Measurements from ENCODE around the gene FMNL1.

FMNL1 gene

GRCh38 chr17:45189009-45189408 is 32.7 kb upstream of the FMNL1 start:
- H3K4me3 ChIP-seq (replicated peaks; ENCODE audit: insufficient read depth, low read length): no peak overlapping the region
- H3K27ac ChIP-seq (replicated peaks): no peak overlapping the region
- DNase-seq (ENCODE audit: low read depth in 1 of 2, low spot score in 1 of 2): no peak
- H3K27me3 ChIP-seq (ENCODE audit: insufficient read depth, poor library complexity, severe bottlenecking): no peaks in the 10 kb centered on the region
- TF ChIP-seq CTCF (IDR thresholded peaks at IDR 0.05; ENCODE audit: insufficient read depth, low read length): no peak
- TF ChIP-seq REST (IDR thresholded peaks at IDR 0.05; ENCODE audit: insufficient replicate concordance, low read depth): no peak
- TF ChIP-seq POLR2AphosphoS5 (IDR thresholded peaks at IDR 0.05; ENCODE audit: low read depth): no peak
- TF ChIP-seq SPI1 (IDR thresholded peaks at IDR 0.05; ENCODE audit: borderline replicate concordance, low read depth): no peak
- TF ChIP-seq GABPA (IDR thresholded peaks at IDR 0.05; ENCODE audit: low read depth): no peak

- Histone ChIP-seq H3K27ac (replicated peaks) (no peak overlapping the region), H3K4me3 (replicated peaks; ENCODE audit: insufficient read depth, low read length) (no peak overlapping the region), H3K27me3 (ENCODE audit: insufficient read depth, poor library complexity, severe bottlenecking) (no peaks in the 10 kb centered on the region)
- no peak for DNase-seq (ENCODE audit: low read depth in 1 of 2, low spot score in 1 of 2)
- no peak for TF ChIP-seq SPI1 (IDR thresholded peaks at IDR 0.05; ENCODE audit: borderline replicate concordance, low read depth)
- TF ChIP-seq POLR2AphosphoS5 (IDR thresholded peaks at IDR 0.05; ENCODE audit: low read depth): no peak
- no peak for TF ChIP-seq GABPA (IDR thresholded peaks at IDR 0.05; ENCODE audit: low read depth)
- TF ChIP-seq CTCF (IDR thresholded peaks at IDR 0.05; ENCODE audit: insufficient read depth, low read length): no peak
- TF ChIP-seq REST (IDR thresholded peaks at IDR 0.05; ENCODE audit: insufficient replicate concordance, low read depth): no peak
Observed at GRCh38 chr17:45190503-45191255, 31.0 kb upstream of the FMNL1 start.

GRCh38 chr17:45195424-45195823 is 26.3 kb upstream of the FMNL1 start:
- H3K27me3 ChIP-seq (ENCODE audit: insufficient read depth, poor library complexity, severe bottlenecking): no peaks in the 10 kb centered on the region
- DNase-seq (ENCODE audit: low read depth in 1 of 2, low spot score in 1 of 2): no peak
- no peak overlapping the region for H3K27ac ChIP-seq (replicated peaks)
- no peak overlapping the region for H3K4me3 ChIP-seq (replicated peaks; ENCODE audit: insufficient read depth, low read length)
- no peak for TF ChIP-seq CTCF (IDR thresholded peaks at IDR 0.05; ENCODE audit: insufficient read depth, low read length)

GRCh38 chr17:45197108-45197507 is 24.6 kb upstream of the FMNL1 start:
- no peak for DNase-seq (ENCODE audit: low read depth in 1 of 2, low spot score in 1 of 2)
- Histone ChIP-seq H3K27ac (replicated peaks) (no peak overlapping the region), H3K27me3 (ENCODE audit: insufficient read depth, poor library complexity, severe bottlenecking) (no peaks in the 10 kb centered on the region), H3K4me3 (replicated peaks; ENCODE audit: insufficient read depth, low read length) (no peak overlapping the region)
- TF ChIP-seq POLR2AphosphoS5 (IDR thresholded peaks at IDR 0.05; ENCODE audit: low read depth) (no peak), GABPA (IDR thresholded peaks at IDR 0.05; ENCODE audit: low read depth) (no peak), REST (IDR thresholded peaks at IDR 0.05; ENCODE audit: insufficient replicate concordance, low read depth) (no peak), SPI1 (IDR thresholded peaks at IDR 0.05; ENCODE audit: borderline replicate concordance, low read depth) (no peak), CTCF (IDR thresholded peaks at IDR 0.05; ENCODE audit: insufficient read depth, low read length) (no peak)

Measured in HL-60 (cell line).